PC-9 (cell line): ENCODE data around the gene GJA9. TPM values are rescaled to one million over a fixed set of nuclear protein-coding genes. Genes with fewer than 3 reads are reported as not detected.

Experiments
- BruUV-seq: library from RNA; stranded (reverse); fragments of 400-500 nt; replicated peaks from 2 replicates; lab custom pipeline; 2021; lab: Mats Ljungman, UMichigan
- CTCF ChIA-PET: fragments of 300-600 bp; sonication (Branson Sonifier 250); formaldehyde crosslinking; loops from one replicate; lab custom pipeline; 2022; ENCODE audit warnings: antibody characterized with exemption; lab: Charles Lee
- POLR2A ChIA-PET: fragments of 300-600 bp; sonication (Branson Sonifier 250); formaldehyde crosslinking; loops from one replicate; lab custom pipeline; 2022; ENCODE audit warnings: antibody characterized with exemption; ENCODE audit not compliant: unreplicated experiment; lab: Charles Lee
- DNase-seq, 2 experiments: peaks; one replicate each; pipeline versions ENCODE4 v3.0.0 to v3.0.0-alpha.2; 2015 to 2022; ENCODE audit warnings: mixed read lengths in 1 of 2
- H2AFZ ChIP-seq: fragments of 200-600 bp; sonication (generic); 2 replicates; pipeline ENCODE4 v1.8.1; 2017; ENCODE audit warnings: antibody characterized with exemption
- H3F3A ChIP-seq: fragments of 200-600 bp; sonication (generic); 2 replicates; pipeline ENCODE4 v1.8.1; 2017; ENCODE audit warnings: antibody characterized with exemption, mild to moderate bottlenecking, low read depth; ENCODE audit not compliant: insufficient read depth
- H3K27ac ChIP-seq: fragments of 200-600 bp; sonication (generic); 2 replicates; pipeline ENCODE4 v1.6.1; 2016; ENCODE audit warnings: mixed run types
- H3K27me3 ChIP-seq: fragments of 200-600 bp; sonication (generic); 2 replicates; pipeline ENCODE4 v1.6.1; 2016; ENCODE audit warnings: low read depth, mixed run types; ENCODE audit not compliant: insufficient read depth
- H3K36me3 ChIP-seq: fragments of 200-600 bp; sonication (generic); 2 replicates; pipeline ENCODE4 v1.6.1; 2016; ENCODE audit warnings: low read depth, mixed run types
- H3K4me1 ChIP-seq: fragments of 200-600 bp; sonication (generic); replicated peaks from 2 replicates; pipeline ENCODE4 v1.6.1; 2016; ENCODE audit warnings: mixed run types; ENCODE audit not compliant: insufficient read depth
- H3K4me2 ChIP-seq: fragments of 200-600 bp; sonication (generic); 2 replicates; pipeline ENCODE4 v1.6.1; 2017; ENCODE audit warnings: mixed run types
- H3K4me3 ChIP-seq: fragments of 200-600 bp; sonication (generic); 2 replicates; pipeline ENCODE4 v1.6.1; 2016; ENCODE audit warnings: mixed run types
- H3K79me2 ChIP-seq: fragments of 200-600 bp; sonication (generic); 2 replicates; pipeline ENCODE4 v1.6.1; 2017; ENCODE audit warnings: low read depth, mixed run types
- H3K9me2 ChIP-seq: fragments of 200-600 bp; sonication (generic); 2 replicates; pipeline ENCODE4 v1.8.1; 2017; ENCODE audit warnings: mild to moderate bottlenecking; ENCODE audit not compliant: insufficient read depth
- H3K9me3 ChIP-seq: fragments of 200-600 bp; sonication (generic); 2 replicates; pipeline ENCODE4 v1.8.1; 2016; ENCODE audit warnings: low read depth; ENCODE audit not compliant: insufficient read depth
- H4K20me1 ChIP-seq: fragments of 200-600 bp; sonication (generic); 2 replicates; pipeline ENCODE4 v1.8.1; 2017; ENCODE audit not compliant: insufficient read depth
- CTCF ChIP-seq: fragments of 200-600 bp; sonication (generic); conservative IDR thresholded peaks from 2 replicates; pipeline ENCODE4 v1.6.1; 2017; ENCODE audit warnings: mixed run types, antibody characterized with exemption, mild to moderate bottlenecking, moderate library complexity
- EZH2 ChIP-seq: fragments of 200-600 bp; sonication (generic); IDR thresholded peaks from 2 replicates; pipeline ENCODE4 v1.8.0; 2017; ENCODE audit warnings: antibody characterized with exemption, low read depth
- intact Hi-C: fragments of 100-400 bp; cut with micrococcal nuclease; formaldehyde crosslinking; loops from one replicate; pipeline ENCODE4 v1.10.0; 2022; ENCODE audit not compliant: unreplicated experiment
- total RNA-seq: library from RNA; stranded (reverse); gene quantifications from 2 replicates; pipeline ENCODE4 v1.2.3, GENCODE V29; 2021

The GJA9 gene
- total RNA-seq, 1 experiment from 2014 or later, result 0.48 TPM

GRCh38 chr1:38859561-38860453, 21.6 kb downstream of the GJA9 start, which contains the start of gene RRAGC:
TSS of gene RRAGC (minus strand) at chr1:38859772. CDS start at chr1:38859646, 126 bp downstream.
- Histone ChIP-seq H3F3A (peaks cover 32% of the 10 kb centered on the region), H3K4me2 (peak within 1 kb of the TSS; percentile 85), H3K4me3 (peak within 1 kb of the TSS; percentile 72), H3K27ac (peak within 1 kb of the TSS; percentile 59), H3K9me2 (no peaks in the 10 kb centered on the region), H4K20me1 (peaks cover 8% of the 10 kb centered on the region), H3K79me2 (peaks cover 27% of the 10 kb centered on the region), H3K9me3 (no peaks in the 10 kb centered on the region), H3K4me1 (peaks cover 23% of the 10 kb centered on the region), H2AFZ (peak within 1 kb of the TSS; percentile 99), H3K36me3 (peaks cover 32% of the 10 kb centered on the region), H3K27me3 (no peaks in the 10 kb centered on the region)
- peak; percentile 92 to 100 for DNase-seq
- POLR2A ChIA-PET, result interaction anchor here (0.6 to 1.0 kb wide), 4 partner anchors 82 to 642 kb away, joined by 3 to 6 read pairs (median 4); partner anchors contain the start of genes NDUFS5 and RHBDL2
- CTCF ChIA-PET, result interaction anchor here (0.5 to 0.7 kb wide), 4 partner anchors 22 to 846 kb away, joined by 3 to 7 read pairs (median 4); no protein-coding TSS in a partner anchor
- TF ChIP-seq CTCF, result no peak
- TF ChIP-seq EZH2, result no peak
- intact Hi-C loops, result loop anchor here (1.0 kb wide), 4 partner anchors 99 to 232 kb away; partner anchors contain the start of genes AKIRIN1 and NDUFS5
- BruUV-seq, result TSS peak; percentile 63

DNA sequence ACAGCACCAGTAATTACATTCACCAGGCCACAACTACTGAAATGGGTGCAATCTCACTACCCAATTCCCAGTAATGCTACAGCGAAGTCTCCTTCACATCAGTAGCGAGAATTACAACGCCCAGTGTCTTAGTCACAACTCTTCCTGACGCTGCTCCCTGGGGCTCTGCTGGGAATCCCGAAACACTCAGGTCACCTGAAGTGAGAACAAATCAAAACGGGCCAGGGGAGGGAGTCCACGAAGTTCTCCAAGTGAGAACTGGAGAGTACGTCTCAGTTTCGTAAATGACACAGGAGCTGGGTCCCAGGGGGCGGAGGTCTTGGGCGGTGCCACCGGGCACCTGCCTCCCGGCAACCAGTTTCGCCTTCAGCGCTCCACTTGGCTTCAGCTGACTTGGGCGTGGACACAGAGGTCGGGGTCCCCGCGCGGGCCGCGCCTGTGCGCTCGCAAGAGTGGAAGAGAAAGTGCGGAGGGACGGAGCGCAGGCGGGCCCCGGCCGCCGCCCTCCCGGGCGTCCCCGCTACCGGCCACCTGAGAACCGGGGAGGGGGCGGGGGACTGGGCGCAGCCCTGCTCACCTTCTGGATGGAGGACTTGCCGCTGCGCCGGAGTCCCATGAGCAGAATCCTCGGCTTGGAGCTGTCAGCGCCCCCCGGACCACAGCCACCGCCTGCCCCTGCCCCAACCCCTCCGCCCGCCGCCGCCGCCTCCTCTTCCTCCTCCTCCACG, 22.4 kb downstream of the GJA9 start:
- peak; percentile 76 to 82 for DNase-seq
- Histone ChIP-seq H3K4me3 (peak overlapping the region; percentile 72), H3F3A (peaks cover 26% of the 10 kb centered on the region), H3K9me3 (no peaks in the 10 kb centered on the region), H3K4me2 (peak overlapping the region; percentile 84), H3K36me3 (peaks cover 28% of the 10 kb centered on the region), H3K27ac (peak overlapping the region; percentile 59), H3K79me2 (peaks cover 27% of the 10 kb centered on the region), H4K20me1 (peaks cover 8% of the 10 kb centered on the region; the same call in 1 of the 2 replicates), H2AFZ (peak overlapping the region; percentile 79), H3K9me2 (no peaks in the 10 kb centered on the region), H3K4me1 (peaks cover 23% of the 10 kb centered on the region), H3K27me3 (no peaks in the 10 kb centered on the region)
- TF ChIP-seq EZH2 (no peak), CTCF (no peak)
- CTCF ChIA-PET, result interaction anchor here (0.5 to 0.7 kb wide), 4 partner anchors 23 to 845 kb away, joined by 3 to 7 read pairs (median 4); no protein-coding TSS in a partner anchor
- intact Hi-C loops, result loop anchor here (1.0 kb wide), 4 partner anchors 100 to 233 kb away; partner anchors contain the start of genes AKIRIN1 and NDUFS5
- POLR2A ChIA-PET, result interaction anchor here (0.6 to 1.0 kb wide), 3 partner anchors 101 to 642 kb away, joined by 3 to 5 read pairs (median 4); partner anchors contain the start of gene NDUFS5
- no TSS peak for BruUV-seq

DNA sequence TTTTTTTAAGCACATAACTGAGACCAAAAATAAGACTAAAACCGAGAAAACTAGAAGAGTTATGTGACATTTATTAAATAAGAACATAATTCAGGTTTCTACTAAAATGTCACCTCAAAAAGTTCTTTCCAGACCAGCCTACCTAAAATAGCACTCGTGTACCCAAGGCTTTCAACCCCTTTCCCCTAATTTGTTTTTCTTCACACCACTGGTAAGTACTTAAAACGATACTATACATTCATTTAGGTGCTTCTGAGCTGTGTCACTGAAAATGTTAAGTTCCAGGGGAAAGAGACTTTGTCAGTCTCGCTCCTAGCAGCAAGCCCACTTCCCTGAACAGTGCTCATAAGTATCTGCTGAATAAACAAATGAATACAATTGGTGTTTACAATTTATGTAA, 28.6 kb downstream of the GJA9 start:
- Histone ChIP-seq H3K27ac (no peak overlapping the region), H3K4me3 (no peak overlapping the region), H3K36me3 (peaks cover 28% of the 10 kb centered on the region), H3K27me3 (no peaks in the 10 kb centered on the region), H2AFZ (no peak overlapping the region), H3K4me2 (no peak overlapping the region), H3K4me1 (peaks cover 6% of the 10 kb centered on the region), H3K9me2 (no peaks in the 10 kb centered on the region), H3F3A (peaks cover 5% of the 10 kb centered on the region; the same call in 1 of the 2 replicates), H4K20me1 (peaks cover 5% of the 10 kb centered on the region; the same call in 1 of the 2 replicates), H3K79me2 (peaks cover 13% of the 10 kb centered on the region), H3K9me3 (no peaks in the 10 kb centered on the region)
- ChIA-PET POLR2A (no interaction called here), CTCF (no interaction called here)
- intact Hi-C loops, result no loop called here
- no peak for TF ChIP-seq EZH2
- no peak for TF ChIP-seq CTCF
- no TSS peak for BruUV-seq
- DNase-seq, result no peak
